Measurements from ENCODE around the gene SRSF9. TPM values are rescaled to one million over a fixed set of nuclear protein-coding genes. Genes with fewer than 3 reads are reported as not detected.

The SRSF9 gene
- total RNA-seq, 1 experiment from 2014 or later, result 297 TPM

DNA sequence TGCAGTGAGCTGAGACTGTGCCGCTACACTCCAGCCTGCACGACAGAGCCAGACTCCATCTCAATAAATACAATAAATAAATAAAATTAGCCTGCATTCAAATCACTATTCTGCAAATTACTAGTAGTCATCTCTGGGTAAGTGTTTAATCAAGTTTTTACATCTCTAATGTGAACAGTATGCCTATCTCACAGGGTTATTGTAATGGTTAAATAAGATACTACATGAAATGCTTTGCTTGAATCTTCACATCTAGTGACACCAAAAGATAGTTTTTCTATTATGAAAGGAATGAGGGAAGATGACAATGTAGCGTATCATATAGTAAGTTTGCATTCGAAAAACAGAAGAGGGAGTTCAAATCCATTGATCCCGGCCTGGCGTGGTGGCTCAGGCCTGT lies 2.1 kb downstream of the SRSF9 start:
- ChIA-PET POLR2A (interaction anchor here (2.3 kb wide), 1 partner anchor 29 kb away, joined by 12 read pairs; the partner anchor contains the start of gene DYNLL1), CTCF (interaction anchor here (1.2 to 3.2 kb wide), 3 partner anchors 10 to 114 kb away, joined by 3 to 25 read pairs (median 10); partner anchors contain the start of gene POP5), RAD21 (ENCODE audit: low non-redundant PET in 1 of 2, low total read pairs in 2 of 2, uncharacterized antibody in 2 of 2, unreplicated experiment in 2 of 2) (interaction anchor here in 1 of 2 experiments (0.9 kb wide), 1 partner anchor 132 kb away, joined by 3 read pairs; no protein-coding TSS in a partner anchor)
- H3K4me1 ChIP-seq (ENCODE audit: control insufficient read depth in 1 of 2, insufficient read depth in 2 of 2, low read length in 2 of 2), result peaks cover 15 to 39% of the 10 kb centered on the region in 2 experiments
- intact Hi-C loops (cut with micrococcal nuclease), result loop anchor here (5.0 kb wide), 1 partner anchor 130 kb away; no protein-coding TSS in a partner anchor
- no peak overlapping the region for H3K4me3 ChIP-seq (replicated peaks in 1 of 2; ENCODE audit: low read depth in 1 of 2, low read length in 2 of 2)
- H3K9ac ChIP-seq (ENCODE audit: low read length), result no peak overlapping the region
- TF ChIP-seq ZFX (IDR thresholded peaks at IDR 0.05) (no peak), EZH2phosphoT487 (IDR thresholded peaks at IDR 0.05; ENCODE audit: borderline replicate concordance) (no peak), ELF1 (IDR thresholded peaks at IDR 0.05; ENCODE audit: borderline replicate concordance, low read depth) (no peak), SP1 (IDR thresholded peaks at IDR 0.05; ENCODE audit: low read depth) (no peak), YY1 (IDR thresholded peaks at IDR 0.05; ENCODE audit: extremely low read depth, insufficient replicate concordance, low read depth, low read length) (no peak), POLR2AphosphoS5 (IDR thresholded peaks at IDR 0.05; ENCODE audit: low read depth, low read length) (no peak), ZNF274 (IDR thresholded peaks at IDR 0.05; ENCODE audit: low read depth, low read length) (no peak), EZH2 (IDR thresholded peaks at IDR 0.05) (no peak), CEBPB (IDR thresholded peaks at IDR 0.05; ENCODE audit: low read depth) (no peak), TCF7L2 (IDR thresholded peaks at IDR 0.05; ENCODE audit: borderline replicate concordance, extremely low read depth, insufficient read depth, insufficient read length) (no peak), POLR2A (IDR thresholded peaks at IDR 0.05; ENCODE audit: borderline replicate concordance, extremely low read depth, insufficient read depth, insufficient read length) (no peak), FOSL1 (IDR thresholded peaks at IDR 0.05; ENCODE audit: low read depth) (no peak), CBX3 (IDR thresholded peaks at IDR 0.05; ENCODE audit: low read depth) (no peak), SRF (IDR thresholded peaks at IDR 0.05; ENCODE audit: low read depth) (no peak), JUND (IDR thresholded peaks at IDR 0.05) (no peak), EGR1 (IDR thresholded peaks at IDR 0.05; ENCODE audit: low read depth) (no peak)
- TF ChIP-seq, protein P1, sequence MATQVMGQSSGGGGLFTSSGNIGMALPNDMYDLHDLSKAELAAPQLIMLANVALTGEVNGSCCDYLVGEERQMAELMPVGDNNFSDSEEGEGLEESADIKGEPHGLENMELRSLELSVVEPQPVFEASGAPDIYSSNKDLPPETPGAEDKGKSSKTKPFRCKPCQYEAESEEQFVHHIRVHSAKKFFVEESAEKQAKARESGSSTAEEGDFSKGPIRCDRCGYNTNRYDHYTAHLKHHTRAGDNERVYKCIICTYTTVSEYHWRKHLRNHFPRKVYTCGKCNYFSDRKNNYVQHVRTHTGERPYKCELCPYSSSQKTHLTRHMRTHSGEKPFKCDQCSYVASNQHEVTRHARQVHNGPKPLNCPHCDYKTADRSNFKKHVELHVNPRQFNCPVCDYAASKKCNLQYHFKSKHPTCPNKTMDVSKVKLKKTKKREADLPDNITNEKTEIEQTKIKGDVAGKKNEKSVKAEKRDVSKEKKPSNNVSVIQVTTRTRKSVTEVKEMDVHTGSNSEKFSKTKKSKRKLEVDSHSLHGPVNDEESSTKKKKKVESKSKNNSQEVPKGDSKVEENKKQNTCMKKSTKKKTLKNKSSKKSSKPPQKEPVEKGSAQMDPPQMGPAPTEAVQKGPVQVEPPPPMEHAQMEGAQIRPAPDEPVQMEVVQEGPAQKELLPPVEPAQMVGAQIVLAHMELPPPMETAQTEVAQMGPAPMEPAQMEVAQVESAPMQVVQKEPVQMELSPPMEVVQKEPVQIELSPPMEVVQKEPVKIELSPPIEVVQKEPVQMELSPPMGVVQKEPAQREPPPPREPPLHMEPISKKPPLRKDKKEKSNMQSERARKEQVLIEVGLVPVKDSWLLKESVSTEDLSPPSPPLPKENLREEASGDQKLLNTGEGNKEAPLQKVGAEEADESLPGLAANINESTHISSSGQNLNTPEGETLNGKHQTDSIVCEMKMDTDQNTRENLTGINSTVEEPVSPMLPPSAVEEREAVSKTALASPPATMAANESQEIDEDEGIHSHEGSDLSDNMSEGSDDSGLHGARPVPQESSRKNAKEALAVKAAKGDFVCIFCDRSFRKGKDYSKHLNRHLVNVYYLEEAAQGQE (IDR thresholded peaks at IDR 0.05; ENCODE audit: low read depth), result no peak
- TF ChIP-seq, protein P2, sequence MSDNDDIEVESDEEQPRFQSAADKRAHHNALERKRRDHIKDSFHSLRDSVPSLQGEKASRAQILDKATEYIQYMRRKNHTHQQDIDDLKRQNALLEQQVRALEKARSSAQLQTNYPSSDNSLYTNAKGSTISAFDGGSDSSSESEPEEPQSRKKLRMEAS (IDR thresholded peaks at IDR 0.05), result no peak
- TF ChIP-seq, protein P3, sequence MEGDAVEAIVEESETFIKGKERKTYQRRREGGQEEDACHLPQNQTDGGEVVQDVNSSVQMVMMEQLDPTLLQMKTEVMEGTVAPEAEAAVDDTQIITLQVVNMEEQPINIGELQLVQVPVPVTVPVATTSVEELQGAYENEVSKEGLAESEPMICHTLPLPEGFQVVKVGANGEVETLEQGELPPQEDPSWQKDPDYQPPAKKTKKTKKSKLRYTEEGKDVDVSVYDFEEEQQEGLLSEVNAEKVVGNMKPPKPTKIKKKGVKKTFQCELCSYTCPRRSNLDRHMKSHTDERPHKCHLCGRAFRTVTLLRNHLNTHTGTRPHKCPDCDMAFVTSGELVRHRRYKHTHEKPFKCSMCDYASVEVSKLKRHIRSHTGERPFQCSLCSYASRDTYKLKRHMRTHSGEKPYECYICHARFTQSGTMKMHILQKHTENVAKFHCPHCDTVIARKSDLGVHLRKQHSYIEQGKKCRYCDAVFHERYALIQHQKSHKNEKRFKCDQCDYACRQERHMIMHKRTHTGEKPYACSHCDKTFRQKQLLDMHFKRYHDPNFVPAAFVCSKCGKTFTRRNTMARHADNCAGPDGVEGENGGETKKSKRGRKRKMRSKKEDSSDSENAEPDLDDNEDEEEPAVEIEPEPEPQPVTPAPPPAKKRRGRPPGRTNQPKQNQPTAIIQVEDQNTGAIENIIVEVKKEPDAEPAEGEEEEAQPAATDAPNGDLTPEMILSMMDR (IDR thresholded peaks at IDR 0.05 in 2 of 3, conservative IDR thresholded peaks at IDR 0.05 in 1 of 3; ENCODE audit: borderline replicate concordance in 1 of 3, insufficient read depth in 1 of 3, low read depth in 2 of 3, low read length in 2 of 3), result no peak
- TF ChIP-seq, protein P4, sequence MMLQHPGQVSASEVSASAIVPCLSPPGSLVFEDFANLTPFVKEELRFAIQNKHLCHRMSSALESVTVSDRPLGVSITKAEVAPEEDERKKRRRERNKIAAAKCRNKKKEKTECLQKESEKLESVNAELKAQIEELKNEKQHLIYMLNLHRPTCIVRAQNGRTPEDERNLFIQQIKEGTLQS (IDR thresholded peaks at IDR 0.05), result no peak
- no peak overlapping the region for H2AFZ ChIP-seq (ENCODE audit: low read depth, low read length, poor library complexity, severe bottlenecking)
- no peaks in the 10 kb centered on the region for H3K9me2 ChIP-seq (ENCODE audit: insufficient read depth)
- peaks cover 38 to 40% of the 10 kb centered on the region in 2 experiments for H3K36me3 ChIP-seq (ENCODE audit: control insufficient read depth in 1 of 2, insufficient read depth in 2 of 2, low read length in 2 of 2)
- no peak for ATAC-seq
- DNase-seq (ENCODE audit: low read depth, low spot score), result no peak
- no TSS peak for BruUV-seq (replicated peaks)
- H4K20me1 ChIP-seq (ENCODE audit: insufficient read depth), result peaks cover 29% of the 10 kb centered on the region; the same call in 1 of the 2 replicates
- H3K27ac ChIP-seq (ENCODE audit: low read depth, low read length), result no peak overlapping the region
- peak overlapping the region; percentile 91; the same call in 1 of the 2 replicates for H3K4me2 ChIP-seq (ENCODE audit: low read length)
- no peaks in the 10 kb centered on the region for H3K9me3 ChIP-seq (ENCODE audit: control insufficient read depth in 1 of 2, insufficient read depth in 1 of 2, low read depth in 1 of 2, low read length in 2 of 2)
- H3K27me3 ChIP-seq (ENCODE audit: insufficient read depth, low read length), result no peaks in the 10 kb centered on the region
- H3K79me2 ChIP-seq (ENCODE audit: insufficient read depth, low read length), result peaks cover 83% of the 10 kb centered on the region
